GM12891 (cell line): ENCODE results near the gene DISP3.

Experiments
- PAX5 ChIP-seq: IDR thresholded peaks from 2 replicates; pipeline ENCODE4 v1.6.1; 2011; ENCODE audit warnings: low read length, moderate library complexity, mild to moderate bottlenecking; ENCODE audit not compliant: insufficient read depth, severe bottlenecking
- POLR2A ChIP-seq: IDR thresholded peaks from 2 replicates; pipeline ENCODE4 v1.6.1; 2011; ENCODE audit warnings: low read depth, low read length, control low read depth
- POLR2AphosphoS5 ChIP-seq: IDR thresholded peaks from 2 replicates; pipeline ENCODE4 v1.6.1; 2011; ENCODE audit warnings: low read depth, low read length, control low read depth
- TAF1 ChIP-seq: IDR thresholded peaks from 2 replicates; pipeline ENCODE4 v1.6.1; 2011; ENCODE audit warnings: low read depth, low read length, control low read depth

GRCh38 chr1:11501491-11501897 is 22.5 kb downstream of the DISP3 start:
- TF ChIP-seq POLR2AphosphoS5 (no peak), POLR2A (no peak), PAX5 (no peak), TAF1 (no peak)
